Adrenal gland (tissue), 12 donors: Measurements from ENCODE around the gene NR1I3. TPM values are rescaled to one million over a fixed set of nuclear protein-coding genes. Genes with fewer than 3 reads are reported as not detected.

Source experiments
- DNase-seq, 7 donors: peaks; one replicate each; pipeline ENCODE4 v3.0.0-alpha.2; 2019 to 2020
- H3K27ac ChIP-seq, 5 donors: fragments of 200-600 bp; sonication (generic) in 4 of 5; 1 replicate in 3 of 5; 2 replicates in 2 of 5; pipeline versions ENCODE4 v1.5.1 to v1.8.0; 2016 to 2020; ENCODE audit warnings: mild to moderate bottlenecking in 1 of 5
- H3K27me3 ChIP-seq: fragments of 200-600 bp; 2 replicates; pipeline ENCODE4 v1.8.0; 2021
- H3K36me3 ChIP-seq, 2 donors: fragments of 200-600 bp; replicated peaks in 1 of 2; 1 replicate in 1 of 2; 2 replicates in 1 of 2; pipeline versions ENCODE4 v1.5.1 to v1.8.0; 2018 to 2022
- H3K4me1 ChIP-seq, 2 donors: fragments of 200-600 bp; replicated peaks in 1 of 2; 1 replicate in 1 of 2; 2 replicates in 1 of 2; pipeline versions ENCODE4 v1.5.1 to v1.8.0; 2018 to 2021
- H3K4me3 ChIP-seq, 4 donors: fragments of 200-600 bp; sonication (generic) in 3 of 4; one replicate each; pipeline ENCODE4 v1.5.1; 2016 to 2018
- H3K9me3 ChIP-seq, 3 donors: fragments of 200-600 bp; sonication (generic) in 1 of 3; replicated peaks in 1 of 3; 1 replicate in 2 of 3; 2 replicates in 1 of 3; pipeline versions ENCODE4 v1.5.1 to v1.8.0; 2016 to 2021
- POLR2A ChIP-seq, 2 donors: fragments of 450-650 bp; IDR thresholded peaks; one replicate each; pipeline ENCODE4 v1.6.1; 2017; ENCODE audit warnings: antibody characterized with exemption in 2 of 2, mild to moderate bottlenecking in 2 of 2, moderate library complexity in 1 of 2
- WGBS, 4 donors: extraction: QIAGEN DNeasy Blood & Tissue Kit in 2 of 4; methylation state at CpG; one replicate each; pipeline versions ENCODE4 v1.1.5 to v1.1.7; 2013 to 2017; 5-methylcytosine and 5-hydroxymethylcytosine counted together
- intact Hi-C, 2 donors: fragments of 100-400 bp; cut with DNase I; formaldehyde crosslinking; loops; one replicate each; pipeline versions ENCODE4 v1.14.1 to v1.15.0; 2022 to 2023
- polyA plus RNA-seq, 3 donors: library from polyadenylated mRNA; stranded (reverse); fragments of 200-250 nt in 2 of 3; fragments of 350-450 nt in 1 of 3; fragmentation: Illumina TruSeq in 1 of 3; extraction: RNeasy Lipid Tissue Mini Kit (QIAGEN cat#74804) in 1 of 3; gene quantifications; one replicate each; pipeline ENCODE4 v1.2.3, GENCODE V29; 2013 to 2014
- total RNA-seq, 9 donors: library from RNA; depleted of rRNA in 4 of 9; stranded (reverse); fragments of >200 nt in 4 of 9; fragments of 120-200 nt in 1 of 9; fragmentation: NEBNext Ultra II Directional in 1 of 9; extraction: Animal tissue kit (Norgen Biotek cat#: 25700) in 1 of 9; gene quantifications; one replicate each; pipeline versions ENCODE4 v1.1.0 to v1.2.4, GENCODE V29; 2013 to 2023
- TF ChIP-seq, protein P1 (sequence below), 6 experiments: fragments of 450-650 bp in 4 of 6; fragments of 200-600 bp in 2 of 6; sonication (generic) in 1 of 6; IDR thresholded peaks; 1 replicate in 5 of 6; 2 replicates in 1 of 6; pipeline versions ENCODE4 v1.5.1 to v1.8.0; 2016 to 2021; ENCODE audit warnings: antibody characterized with exemption in 6 of 6, mild to moderate bottlenecking in 2 of 6, moderate library complexity in 1 of 6
- donor health status: healthy with polysubstance abuse.
- donor health status: Bipolar disorder and iron deficiency.
- donor health status: DM: yes; HTN: yes; CAD: no.
- donor health status: DM: no; HTN: no; CAD: no.
- donor health status: DM: no; HTN: no; CAD: no.
- donor health status: DM: yes; HTN: yes; CAD: no.

NR1I3 gene
- total and polyA plus RNA-seq, 12 donors = 0.16 to 0.50 TPM; not detected in 10

DNA sequence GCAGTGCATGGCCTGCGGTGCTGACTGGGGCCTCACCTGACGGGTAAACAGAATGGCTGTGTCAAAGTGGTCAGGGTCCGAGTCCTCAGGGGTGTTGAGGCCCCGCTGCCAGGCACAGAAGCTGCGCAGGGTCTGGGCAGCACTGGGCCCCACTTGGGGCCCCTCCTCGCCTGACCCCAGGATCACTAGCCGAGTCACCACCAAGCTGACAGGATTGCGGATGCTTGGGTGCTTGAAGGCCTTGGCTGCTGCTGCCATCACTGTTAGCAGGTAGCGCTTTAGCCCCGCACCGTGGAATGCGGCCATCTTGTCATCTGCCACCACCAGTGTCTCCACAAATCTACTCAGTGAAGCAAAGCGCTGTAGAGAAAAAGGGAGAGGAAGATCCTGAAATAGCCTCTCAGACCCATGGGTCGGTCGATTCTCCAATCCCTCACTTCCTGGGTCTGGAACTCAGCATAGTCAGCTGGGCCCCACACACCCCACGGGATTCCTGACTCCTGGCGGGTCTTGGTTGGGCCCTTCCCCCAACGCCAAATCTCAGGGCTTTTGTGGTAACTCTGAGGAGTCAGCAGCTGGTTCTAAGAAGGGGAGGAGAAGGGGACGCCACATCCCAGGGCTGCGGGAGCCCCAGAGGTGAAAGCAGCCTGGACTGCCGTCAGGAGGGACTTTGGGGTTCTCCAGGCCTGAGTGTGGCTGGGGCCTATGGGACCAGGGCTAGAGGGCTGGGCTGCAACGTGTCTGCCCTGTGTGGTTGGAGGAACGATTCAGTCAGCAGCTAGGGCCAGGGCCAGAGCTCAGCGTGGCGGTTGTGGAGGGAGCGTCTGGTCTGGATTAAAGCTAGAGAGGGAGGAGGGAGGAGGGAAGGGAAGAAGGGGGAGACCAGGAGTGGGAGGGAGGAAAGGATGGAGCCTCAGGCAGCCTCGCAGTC lies 41.2 kb downstream of the NR1I3 start:
- H3K9me3 ChIP-seq = no peaks in the 10 kb centered on the region
- H3K27ac ChIP-seq = peak overlapping the region in 4 of 5 donors; percentile 13 to 99 (median 72)
- peak overlapping the region in 1 of 4 donors; percentile 37 for H3K4me3 ChIP-seq
- TF ChIP-seq, protein P1, sequence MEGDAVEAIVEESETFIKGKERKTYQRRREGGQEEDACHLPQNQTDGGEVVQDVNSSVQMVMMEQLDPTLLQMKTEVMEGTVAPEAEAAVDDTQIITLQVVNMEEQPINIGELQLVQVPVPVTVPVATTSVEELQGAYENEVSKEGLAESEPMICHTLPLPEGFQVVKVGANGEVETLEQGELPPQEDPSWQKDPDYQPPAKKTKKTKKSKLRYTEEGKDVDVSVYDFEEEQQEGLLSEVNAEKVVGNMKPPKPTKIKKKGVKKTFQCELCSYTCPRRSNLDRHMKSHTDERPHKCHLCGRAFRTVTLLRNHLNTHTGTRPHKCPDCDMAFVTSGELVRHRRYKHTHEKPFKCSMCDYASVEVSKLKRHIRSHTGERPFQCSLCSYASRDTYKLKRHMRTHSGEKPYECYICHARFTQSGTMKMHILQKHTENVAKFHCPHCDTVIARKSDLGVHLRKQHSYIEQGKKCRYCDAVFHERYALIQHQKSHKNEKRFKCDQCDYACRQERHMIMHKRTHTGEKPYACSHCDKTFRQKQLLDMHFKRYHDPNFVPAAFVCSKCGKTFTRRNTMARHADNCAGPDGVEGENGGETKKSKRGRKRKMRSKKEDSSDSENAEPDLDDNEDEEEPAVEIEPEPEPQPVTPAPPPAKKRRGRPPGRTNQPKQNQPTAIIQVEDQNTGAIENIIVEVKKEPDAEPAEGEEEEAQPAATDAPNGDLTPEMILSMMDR (IDR thresholded peaks at IDR 0.05) = no peak
- peak; percentile 4 to 11 for TF ChIP-seq POLR2A (IDR thresholded peaks at IDR 0.05)
- H3K36me3 ChIP-seq = no peaks in the 10 kb centered on the region
- DNase-seq = no peak
- H3K4me1 ChIP-seq = peaks cover 23 to 71% of the 10 kb centered on the region in 2 donors
- WGBS, 4 donors = 59 to 72% (median 67%) methylated on average over 8 to 27 of the region's 27 CpGs
- intact Hi-C loops = loop anchor here (10.0 kb wide), 2 partner anchors 178 to 188 kb away; no protein-coding TSS in a partner anchor
- H3K27me3 ChIP-seq = no peaks in the 10 kb centered on the region

DNA sequence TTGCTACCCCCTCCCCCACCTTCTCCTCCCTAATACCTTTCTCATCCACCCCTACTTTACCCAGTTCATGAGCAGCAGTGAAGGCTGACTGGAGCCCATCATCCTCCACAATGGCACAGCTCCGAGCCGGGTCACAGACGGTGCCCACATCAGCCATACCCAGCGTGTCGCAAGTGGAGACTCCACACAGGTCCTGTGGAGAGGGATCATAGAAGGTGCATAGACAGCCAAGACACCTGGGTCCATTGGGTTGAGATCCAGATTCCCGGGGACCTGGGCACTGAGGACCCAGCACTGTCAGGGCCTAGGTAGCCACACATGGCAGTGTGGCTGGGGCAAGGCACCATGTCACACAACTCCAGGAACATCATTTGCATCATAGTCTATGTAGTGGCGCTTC lies 41.9 kb downstream of the NR1I3 start:
- no peak for DNase-seq
- H3K27ac ChIP-seq = peak overlapping the region in 2 of 5 donors; percentile 93 to 99
- no peaks in the 10 kb centered on the region for H3K9me3 ChIP-seq
- H3K4me1 ChIP-seq = peaks cover 16 to 64% of the 10 kb centered on the region in 2 donors
- H3K27me3 ChIP-seq = no peaks in the 10 kb centered on the region
- H3K4me3 ChIP-seq = no peak overlapping the region
- WGBS, 4 donors = 92 to 100% (median 96%) methylated on average over 5 to 7 of the region's 7 CpGs
- TF ChIP-seq POLR2A (IDR thresholded peaks at IDR 0.05) = no peak
- TF ChIP-seq, protein P1 (IDR thresholded peaks at IDR 0.05) = no peak
- intact Hi-C loops = loop anchor here (10.0 kb wide), 2 partner anchors 179 to 189 kb away; no protein-coding TSS in a partner anchor
- no peaks in the 10 kb centered on the region for H3K36me3 ChIP-seq

DNA sequence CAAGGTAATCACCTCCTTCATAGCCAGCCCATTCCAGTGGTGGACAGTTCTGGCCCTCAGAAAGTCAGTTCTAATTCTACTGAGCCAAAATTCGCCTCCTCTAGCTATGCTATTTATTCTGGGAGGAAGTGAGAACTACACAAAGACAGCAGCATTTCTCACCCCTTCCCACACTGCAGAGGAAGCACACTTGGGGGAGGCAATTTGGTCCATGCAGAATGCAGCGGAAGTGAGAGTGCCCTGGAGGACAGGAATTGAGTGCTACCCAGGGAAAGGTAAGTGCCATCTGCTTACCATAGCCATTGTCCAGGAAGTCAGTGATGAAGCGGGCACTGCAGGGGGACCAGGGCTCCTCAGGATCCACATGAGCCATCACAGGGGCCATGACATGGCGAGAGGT lies 42.8 kb downstream of the NR1I3 start:
- TF ChIP-seq, protein P1 (IDR thresholded peaks at IDR 0.05) = no peak
- no peak for TF ChIP-seq POLR2A (IDR thresholded peaks at IDR 0.05)
- Histone ChIP-seq H3K9me3 (no peaks in the 10 kb centered on the region), H3K36me3 (no peaks in the 10 kb centered on the region), H3K4me1 (peaks cover 8 to 55% of the 10 kb centered on the region in 2 donors), H3K4me3 (no peak overlapping the region), H3K27me3 (no peaks in the 10 kb centered on the region), H3K27ac (peak overlapping the region in 2 of 5 donors; percentile 7 to 32)
- 66 to 78% (median 69%) methylated on average over 4 of the region's 4 CpGs for WGBS, 4 donors
- DNase-seq = no peak
- intact Hi-C loops = loop anchor here (10.0 kb wide), 2 partner anchors 180 to 190 kb away; no protein-coding TSS in a partner anchor

DNA sequence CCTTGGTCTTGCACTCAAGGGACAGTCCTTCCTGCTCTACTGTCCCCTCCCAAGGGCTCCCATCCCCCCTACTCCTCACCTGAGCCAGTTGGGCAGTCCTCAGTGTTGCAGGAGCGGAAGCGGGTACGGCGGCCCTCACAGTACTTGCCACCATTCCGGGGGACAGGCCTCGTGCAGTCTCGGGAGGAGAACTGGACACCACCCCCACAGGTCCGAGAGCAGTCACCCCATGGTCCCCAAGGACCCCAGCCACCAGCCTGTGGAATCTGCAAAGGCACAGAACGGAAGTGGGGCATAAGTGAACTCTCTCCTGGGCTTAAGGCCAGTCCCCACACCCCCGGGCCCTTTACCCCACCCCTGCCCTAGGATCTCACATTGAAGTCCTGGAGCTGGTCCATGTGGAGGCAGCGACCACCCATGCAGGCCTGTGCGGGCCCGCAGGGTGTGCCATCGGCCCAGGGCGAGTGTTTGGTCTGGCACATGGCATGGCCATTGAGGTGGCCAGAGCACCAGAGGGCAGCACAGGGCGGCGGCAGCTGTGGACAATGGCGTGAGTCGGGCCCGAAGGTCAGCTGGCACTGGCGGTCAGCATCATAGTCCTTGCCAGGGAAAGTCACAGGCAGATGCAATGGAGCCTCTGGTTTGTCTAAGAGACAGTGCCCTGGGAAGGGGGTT lies 44.3 kb downstream of the NR1I3 start:
- DNase-seq = peak; percentile 65 to 91 (median 86)
- Histone ChIP-seq H3K9me3 (no peaks in the 10 kb centered on the region), H3K27me3 (no peaks in the 10 kb centered on the region), H3K27ac (peak overlapping the region in 2 of 5 donors; percentile 32 to 50), H3K36me3 (no peaks in the 10 kb centered on the region), H3K4me1 (peaks cover 7 to 45% of the 10 kb centered on the region in 2 donors), H3K4me3 (no peak overlapping the region)
- WGBS, 4 donors = 61 to 73% (median 68%) methylated on average over 13 to 21 of the region's 21 CpGs
- peak in 1 of 2 donors; percentile 13 for TF ChIP-seq POLR2A (IDR thresholded peaks at IDR 0.05)
- TF ChIP-seq, protein P1 (IDR thresholded peaks at IDR 0.05) = peak in 5 of 6 experiments; percentile 34 to 52 (median 48)
- intact Hi-C loops = loop anchor here (10.0 kb wide), 2 partner anchors 181 to 191 kb away; no protein-coding TSS in a partner anchor
